COLO829 (cell line): ENCODE measurements around the gene CPLX3.

Experiments used
- DNase-seq: peaks from one replicate; pipeline ENCODE4 v3.0.0; 2012; ENCODE audit warnings: low spot score

The CPLX3 gene

GRCh38 chr15:74788042-74788682, 38.3 kb upstream of the CPLX3 start:
- DNase-seq: no peak

- DNase-seq: no peak
Observed at GRCh38 chr15:74788683-74789151, 37.7 kb upstream of the CPLX3 start.

GRCh38 chr15:74789171-74789631, 37.2 kb upstream of the CPLX3 start:
- DNase-seq: no peak

GRCh38 chr15:74789741-74790079, 36.7 kb upstream of the CPLX3 start:
- no peak for DNase-seq

GRCh38 chr15:74790080-74790916, 36.1 kb upstream of the CPLX3 start:
- no peak for DNase-seq

GRCh38 chr15:74791007-74791406, 35.4 kb upstream of the CPLX3 start:
- DNase-seq: no peak

- DNase-seq: no peak
Observed at GRCh38 chr15:74791667-74792066, 34.8 kb upstream of the CPLX3 start.

GRCh38 chr15:74792227-74793016, 34.0 kb upstream of the CPLX3 start:
- no peak for DNase-seq

- DNase-seq: no peak
Observed at GRCh38 chr15:74793135-74794028, 33.0 kb upstream of the CPLX3 start.

GRCh38 chr15:74794248-74794969, 32.0 kb upstream of the CPLX3 start:
- no peak for DNase-seq

GRCh38 chr15:74794970-74795349, 31.5 kb upstream of the CPLX3 start:
- DNase-seq: no peak

GRCh38 chr15:74795966-74796625, 30.3 kb upstream of the CPLX3 start:
- DNase-seq: no peak

- DNase-seq: no peak
Observed at GRCh38 chr15:74798388-74799254, 27.8 kb upstream of the CPLX3 start.

GRCh38 chr15:74799255-74799855, 27.1 kb upstream of the CPLX3 start:
- DNase-seq: no peak

GRCh38 chr15:74799856-74800558, 26.4 kb upstream of the CPLX3 start:
- peak; percentile 61 for DNase-seq

- no peak for DNase-seq
Observed at GRCh38 chr15:74800559-74801094, 25.8 kb upstream of the CPLX3 start.

GRCh38 chr15:74801311-74801997, 25.0 kb upstream of the CPLX3 start:
- DNase-seq: no peak
